H9 (cell line): ENCODE results near the gene TNFRSF1B. TPM values are rescaled to one million over a fixed set of nuclear protein-coding genes. Genes with fewer than 3 reads are reported as not detected.

Experiments used
- DNase-seq: peaks from one replicate; pipeline ENCODE4 v3.0.0-alpha.2; 2017
- H2AFZ ChIP-seq: one replicate; pipeline ENCODE4 v1.6.1; 2013; ENCODE audit warnings: mild to moderate bottlenecking, low read length, control low read depth, moderate library complexity
- H2AK5ac ChIP-seq: 2 replicates; pipeline ENCODE4 v1.6.1; 2013; ENCODE audit warnings: low read length, control low read depth, mixed read lengths; ENCODE audit not compliant: insufficient read length
- H2BK120ac ChIP-seq: one replicate; pipeline ENCODE4 v1.6.1; 2013; ENCODE audit warnings: low read depth, mild to moderate bottlenecking, low read length, control low read depth, inconsistent platforms; ENCODE audit not compliant: poor library complexity, severe bottlenecking
- H2BK12ac ChIP-seq: 2 replicates; pipeline ENCODE4 v1.6.1; 2013; ENCODE audit warnings: low read length, control low read depth, mixed read lengths, low read depth; ENCODE audit not compliant: insufficient read length
- H2BK15ac ChIP-seq: 2 replicates; pipeline ENCODE4 v1.6.1; 2013; ENCODE audit warnings: low read depth, low read length, control low read depth
- H2BK20ac ChIP-seq: one replicate; pipeline ENCODE4 v1.6.1; 2013; ENCODE audit warnings: low read depth, mild to moderate bottlenecking, low read length, control low read depth, inconsistent platforms; ENCODE audit not compliant: poor library complexity, severe bottlenecking
- H2BK5ac ChIP-seq: 2 replicates; pipeline ENCODE4 v1.6.1; 2013; ENCODE audit warnings: low read length, control low read depth, mixed read lengths; ENCODE audit not compliant: insufficient read length
- H3K14ac ChIP-seq: 2 replicates; pipeline ENCODE4 v1.6.1; 2013; ENCODE audit warnings: low read length, control low read depth; ENCODE audit not compliant: insufficient read depth
- H3K18ac ChIP-seq: 2 replicates; pipeline ENCODE4 v1.6.1; 2013; ENCODE audit warnings: low read depth, mild to moderate bottlenecking, mixed read lengths, low read length, control low read depth; ENCODE audit not compliant: insufficient read length
- H3K23ac ChIP-seq: 2 replicates; pipeline ENCODE4 v1.6.1; 2013; ENCODE audit warnings: low read length, control low read depth, mixed read lengths, low read depth; ENCODE audit not compliant: insufficient read length
- H3K23me2 ChIP-seq: 2 replicates; pipeline ENCODE4 v1.6.1; 2013; ENCODE audit warnings: low read depth, mild to moderate bottlenecking, mixed read lengths, low read length, control low read depth; ENCODE audit not compliant: insufficient read length, poor library complexity, severe bottlenecking
- H3K27ac ChIP-seq: 2 replicates; pipeline ENCODE4 v1.5.1; 2013; ENCODE audit warnings: low read length, control low read depth, mixed read lengths, low read depth; ENCODE audit not compliant: insufficient read length
- H3K27me3 ChIP-seq: 2 replicates; pipeline ENCODE4 v1.6.1; 2013; ENCODE audit warnings: low read length, control low read depth, inconsistent platforms; ENCODE audit not compliant: insufficient read depth
- H3K4ac ChIP-seq: 2 replicates; pipeline ENCODE4 v1.6.1; 2013; ENCODE audit warnings: low read depth, mild to moderate bottlenecking, control low read depth, inconsistent platforms, low read length, moderate library complexity
- H3K4me1 ChIP-seq: 2 replicates; pipeline ENCODE4 v1.6.1; 2013; ENCODE audit warnings: low read length, control low read depth, inconsistent platforms; ENCODE audit not compliant: insufficient read depth
- H3K4me2 ChIP-seq: 2 replicates; pipeline ENCODE4 v1.6.1; 2013; ENCODE audit warnings: low read length, control low read depth, mixed read lengths; ENCODE audit not compliant: insufficient read length, insufficient read depth
- H3K56ac ChIP-seq: 2 replicates; pipeline ENCODE4 v1.6.1; 2013; ENCODE audit warnings: low read depth, mild to moderate bottlenecking, mixed read lengths, low read length, control low read depth; ENCODE audit not compliant: insufficient read length
- H3K79me1 ChIP-seq: 2 replicates; pipeline ENCODE4 v1.6.1; 2013; ENCODE audit warnings: low read depth, mild to moderate bottlenecking, moderate library complexity, low read length, control low read depth, inconsistent platforms; ENCODE audit not compliant: insufficient read depth, poor library complexity, severe bottlenecking
- H3K79me2 ChIP-seq: 2 replicates; pipeline ENCODE4 v1.6.1; 2013; ENCODE audit warnings: low read length, control low read depth, inconsistent platforms; ENCODE audit not compliant: insufficient read depth
- H3K9ac ChIP-seq: 2 replicates; pipeline ENCODE4 v1.6.1; 2013; ENCODE audit warnings: low read length, control low read depth, mixed read lengths; ENCODE audit not compliant: insufficient read length; ENCODE audit errors: extremely low read depth
- H3K9me3 ChIP-seq: one replicate; pipeline ENCODE4 v1.6.1; 2013; ENCODE audit warnings: low read depth, low read length, inconsistent platforms; ENCODE audit not compliant: control insufficient read depth
- H3T11ph ChIP-seq: one replicate; pipeline ENCODE4 v1.6.1; 2013; ENCODE audit warnings: mild to moderate bottlenecking, low read length, control low read depth, inconsistent platforms
- H4K20me1 ChIP-seq: one replicate; pipeline ENCODE4 v1.6.1; 2013; ENCODE audit not compliant: control insufficient read depth, insufficient read length, insufficient read depth
- H4K5ac ChIP-seq: 2 replicates; pipeline ENCODE4 v1.6.1; 2013; ENCODE audit warnings: low read depth, mild to moderate bottlenecking, mixed read lengths, low read length, control low read depth; ENCODE audit not compliant: insufficient read length
- H4K8ac ChIP-seq: replicated peaks from 2 replicates; pipeline ENCODE4 v1.6.1; 2013; ENCODE audit warnings: low read length, control low read depth, mixed read lengths, low read depth; ENCODE audit not compliant: insufficient read length
- H4K91ac ChIP-seq: 2 replicates; pipeline ENCODE4 v1.6.1; 2013; ENCODE audit warnings: low read depth, mild to moderate bottlenecking, moderate library complexity, mixed read lengths, low read length, control low read depth; ENCODE audit not compliant: insufficient read length
- H3K27ac Mint-ChIP-seq, 3 experiments: 2 replicates in 2 of 3; 3 replicates in 1 of 3; pipeline ENCODE4 v1.8.0; 2020 to 2021; ENCODE audit warnings: mixed read lengths in 3 of 3, mild to moderate bottlenecking in 1 of 3, moderate library complexity in 1 of 3
- H3K27me3 Mint-ChIP-seq: 2 replicates; pipeline ENCODE4 v1.8.0; 2021; ENCODE audit warnings: low read depth, mild to moderate bottlenecking, moderate library complexity, mixed read lengths
- H3K36me3 Mint-ChIP-seq, 3 experiments: 2 replicates in 2 of 3; 3 replicates in 1 of 3; pipeline ENCODE4 v1.8.0; 2020 to 2021; ENCODE audit warnings: low read depth in 3 of 3, mixed read lengths in 3 of 3; ENCODE audit not compliant: insufficient read depth in 1 of 3
- H3K4me1 Mint-ChIP-seq, 2 experiments: 2 replicates each; pipeline ENCODE4 v1.8.0; 2020; ENCODE audit warnings: mixed read lengths in 2 of 2
- H3K4me3 Mint-ChIP-seq, 2 experiments: 2 replicates in 1 of 2; 3 replicates in 1 of 2; pipeline ENCODE4 v1.8.0; 2020 to 2021; ENCODE audit warnings: mild to moderate bottlenecking in 2 of 2, mixed read lengths in 2 of 2, moderate library complexity in 1 of 2
- H3K9me3 Mint-ChIP-seq, 2 experiments: 2 replicates in 1 of 2; 3 replicates in 1 of 2; pipeline ENCODE4 v1.8.0; 2020; ENCODE audit warnings: mild to moderate bottlenecking in 2 of 2, mixed read lengths in 2 of 2, moderate library complexity in 1 of 2
- CTCF ChIP-seq: fragments of 200-600 bp; sonication (generic); conservative IDR thresholded peaks from 3 replicates; pipeline ENCODE4 v1.8.0; 2021; ENCODE audit warnings: antibody characterized with exemption, mild to moderate bottlenecking
- WGBS: extraction: QIAGEN DNeasy Blood & Tissue Kit; methylation state at CpG from one replicate; pipeline ENCODE4 v1.1.7; 2013; ENCODE audit warnings: missing lambda C conversion rate, low lambda C conversion rate, mixed read lengths; ENCODE audit not compliant: insufficient read length; ENCODE audit errors: extremely low coverage; 5-methylcytosine and 5-hydroxymethylcytosine counted together
- total RNA-seq: library from RNA; stranded (reverse); gene quantifications from 2 replicates; pipeline ENCODE4 v1.2.1, GENCODE V29; 2021

Gene TNFRSF1B
- total RNA-seq, 1 experiment from 2014 or later, result 0.57 TPM

- no peak overlapping the region for H2BK12ac ChIP-seq
- H3K27me3 Mint-ChIP-seq, result no peaks in the 10 kb centered on the region
- H3K27me3 ChIP-seq, result no peaks in the 10 kb centered on the region
- H3T11ph ChIP-seq, result no peak overlapping the region
- no peaks in the 10 kb centered on the region for H3K79me2 ChIP-seq
- no peaks in the 10 kb centered on the region for H4K20me1 ChIP-seq
- H4K5ac ChIP-seq, result no peak overlapping the region
- no peak overlapping the region for H3K18ac ChIP-seq
- no peaks in the 10 kb centered on the region for H3K9me3 ChIP-seq
- no peak overlapping the region for H4K91ac ChIP-seq
- H2BK20ac ChIP-seq, result no peak overlapping the region
- H3K79me1 ChIP-seq, result no peaks in the 10 kb centered on the region
- H3K27ac ChIP-seq, result no peak overlapping the region
- no peak overlapping the region for H2AFZ ChIP-seq
- H3K14ac ChIP-seq, result no peak overlapping the region
- no peak overlapping the region for H3K4ac ChIP-seq
- no peaks in the 10 kb centered on the region for H3K23me2 ChIP-seq
- no peak for TF ChIP-seq CTCF
- H3K27ac Mint-ChIP-seq, result no peak overlapping the region
- H3K4me1 Mint-ChIP-seq, result peaks cover 0 to 11% of the 10 kb centered on the region in 2 experiments; a peak in 2 of 4 replicates
- no peak overlapping the region for H2BK15ac ChIP-seq
- no peak overlapping the region for H2BK120ac ChIP-seq
- no peak for DNase-seq
- no peaks in the 10 kb centered on the region; a peak in 1 of 7 replicates for H3K36me3 Mint-ChIP-seq
- H3K4me1 ChIP-seq, result no peaks in the 10 kb centered on the region
- H2BK5ac ChIP-seq, result no peak overlapping the region
- no peak overlapping the region for H3K23ac ChIP-seq
- H3K9ac ChIP-seq, result no peak overlapping the region
- H3K9me3 Mint-ChIP-seq, result no peaks in the 10 kb centered on the region
- no peak overlapping the region for H2AK5ac ChIP-seq
- H4K8ac ChIP-seq, result no peak overlapping the region
- H3K56ac ChIP-seq, result no peak overlapping the region
- WGBS, result no CpG with 5 or more reads among the region's 8 CpGs
- H3K4me2 ChIP-seq, result no peak overlapping the region
- no peak overlapping the region for H3K4me3 Mint-ChIP-seq
These were observed 29.7 kb upstream of the TNFRSF1B start for GRCh38 chr1:12136916-12137610.
